Measurements from ENCODE around the gene ASZ1.
A peak's percentile ranks its signal among the peaks of the same experiment; 100 is the strongest.

The ASZ1 gene

GRCh38 chr7:117385363-117386109, 41.8 kb downstream of the ASZ1 start:
- H3K9me3 ChIP-seq (ENCODE audit: control insufficient read depth, low read length): peaks cover 12% of the 10 kb centered on the region
- H4K91ac ChIP-seq (ENCODE audit: low read length): no peak overlapping the region
- 62% methylated on average over 4 of the region's 6 CpGs for WGBS
- H3K23ac ChIP-seq (ENCODE audit: low read length in 2 of 2): no peak overlapping the region
- H3K27me3 ChIP-seq (ENCODE audit: control insufficient read depth in 1 of 2, insufficient read depth in 1 of 2, low read length in 2 of 2): no peaks in the 10 kb centered on the region
- H2AFZ ChIP-seq (ENCODE audit: low read depth, low read length): no peak overlapping the region
- peak; percentile 38 for DNase-seq
- no peak overlapping the region for H2AK5ac ChIP-seq (ENCODE audit: low read length, severe bottlenecking)
- H4K8ac ChIP-seq (ENCODE audit: low read length): no peak overlapping the region
- no peak overlapping the region for H3K4ac ChIP-seq (ENCODE audit: low read depth in 1 of 2, low read length in 2 of 2)
- H3K36me3 ChIP-seq (ENCODE audit: control insufficient read depth in 1 of 2, insufficient read depth in 2 of 2, low read depth in 1 of 2, low read length in 2 of 2): no peaks in the 10 kb centered on the region
- no peak overlapping the region for H3K27ac ChIP-seq (ENCODE audit: low read length, poor library complexity, severe bottlenecking)
- H2BK5ac ChIP-seq (ENCODE audit: low read depth, low read length, poor library complexity, severe bottlenecking): no peak overlapping the region
- no peak overlapping the region for H2BK12ac ChIP-seq (ENCODE audit: low read length in 2 of 2)
- no peak overlapping the region for H3K14ac ChIP-seq (ENCODE audit: low read length in 2 of 2)
- peak overlapping the region; percentile 20 for H3K9ac ChIP-seq (ENCODE audit: low read length)
- no peak overlapping the region for H2BK120ac ChIP-seq (ENCODE audit: low read depth, low read length)
- H3K18ac ChIP-seq (ENCODE audit: low read depth in 1 of 2, low read length in 2 of 2): no peak overlapping the region
- no peaks in the 10 kb centered on the region for H3K4me1 ChIP-seq (ENCODE audit: control insufficient read depth, insufficient read depth, low read depth, low read length)
- no peak overlapping the region for H2BK15ac ChIP-seq (ENCODE audit: low read depth, poor library complexity, severe bottlenecking)
- H3K79me1 ChIP-seq (replicated peaks; ENCODE audit: low read length, poor library complexity, severe bottlenecking): no peaks in the 10 kb centered on the region
- no peak overlapping the region for H3K4me2 ChIP-seq (ENCODE audit: low read length, poor library complexity, severe bottlenecking)
- H3K4me3 ChIP-seq (ENCODE audit: insufficient read depth in 1 of 2, low read depth in 1 of 2, low read length in 2 of 2): no peak overlapping the region

GRCh38 chr7:117384688-117385362, 42.5 kb downstream of the ASZ1 start:
- H3K4me3 ChIP-seq (ENCODE audit: insufficient read depth in 1 of 2, low read depth in 1 of 2, low read length in 2 of 2): no peak overlapping the region
- no peak overlapping the region for H3K18ac ChIP-seq (ENCODE audit: low read depth in 1 of 2, low read length in 2 of 2)
- H3K4me2 ChIP-seq (ENCODE audit: low read length, poor library complexity, severe bottlenecking): no peak overlapping the region
- H2BK5ac ChIP-seq (ENCODE audit: low read depth, low read length, poor library complexity, severe bottlenecking): no peak overlapping the region
- peaks cover 9% of the 10 kb centered on the region for H3K9me3 ChIP-seq (ENCODE audit: control insufficient read depth, low read length)
- no peak overlapping the region for H2AK5ac ChIP-seq (ENCODE audit: low read length, severe bottlenecking)
- no peaks in the 10 kb centered on the region for H3K79me1 ChIP-seq (replicated peaks; ENCODE audit: low read length, poor library complexity, severe bottlenecking)
- no peak overlapping the region for H2BK12ac ChIP-seq (ENCODE audit: low read length in 2 of 2)
- H3K14ac ChIP-seq (ENCODE audit: low read length in 2 of 2): no peak overlapping the region
- H3K23ac ChIP-seq (ENCODE audit: low read length in 2 of 2): no peak overlapping the region
- no peak overlapping the region for H3K9ac ChIP-seq (ENCODE audit: low read length)
- no peak overlapping the region for H3K4ac ChIP-seq (ENCODE audit: low read depth in 1 of 2, low read length in 2 of 2)
- no peak overlapping the region for H2BK120ac ChIP-seq (ENCODE audit: low read depth, low read length)
- H4K8ac ChIP-seq (ENCODE audit: low read length): no peak overlapping the region
- 100% methylated on average over 2 of the region's 5 CpGs for WGBS
- no peak overlapping the region for H2BK15ac ChIP-seq (ENCODE audit: low read depth, poor library complexity, severe bottlenecking)
- H3K36me3 ChIP-seq (ENCODE audit: control insufficient read depth in 1 of 2, insufficient read depth in 2 of 2, low read depth in 1 of 2, low read length in 2 of 2): no peaks in the 10 kb centered on the region
- no peak for DNase-seq
- no peak overlapping the region for H3K27ac ChIP-seq (ENCODE audit: low read length, poor library complexity, severe bottlenecking)
- no peaks in the 10 kb centered on the region for H3K27me3 ChIP-seq (ENCODE audit: control insufficient read depth in 1 of 2, insufficient read depth in 1 of 2, low read length in 2 of 2)
- no peak overlapping the region for H2AFZ ChIP-seq (ENCODE audit: low read depth, low read length)
- H3K4me1 ChIP-seq (ENCODE audit: control insufficient read depth, insufficient read depth, low read depth, low read length): no peaks in the 10 kb centered on the region
- H4K91ac ChIP-seq (ENCODE audit: low read length): no peak overlapping the region

DNA sequence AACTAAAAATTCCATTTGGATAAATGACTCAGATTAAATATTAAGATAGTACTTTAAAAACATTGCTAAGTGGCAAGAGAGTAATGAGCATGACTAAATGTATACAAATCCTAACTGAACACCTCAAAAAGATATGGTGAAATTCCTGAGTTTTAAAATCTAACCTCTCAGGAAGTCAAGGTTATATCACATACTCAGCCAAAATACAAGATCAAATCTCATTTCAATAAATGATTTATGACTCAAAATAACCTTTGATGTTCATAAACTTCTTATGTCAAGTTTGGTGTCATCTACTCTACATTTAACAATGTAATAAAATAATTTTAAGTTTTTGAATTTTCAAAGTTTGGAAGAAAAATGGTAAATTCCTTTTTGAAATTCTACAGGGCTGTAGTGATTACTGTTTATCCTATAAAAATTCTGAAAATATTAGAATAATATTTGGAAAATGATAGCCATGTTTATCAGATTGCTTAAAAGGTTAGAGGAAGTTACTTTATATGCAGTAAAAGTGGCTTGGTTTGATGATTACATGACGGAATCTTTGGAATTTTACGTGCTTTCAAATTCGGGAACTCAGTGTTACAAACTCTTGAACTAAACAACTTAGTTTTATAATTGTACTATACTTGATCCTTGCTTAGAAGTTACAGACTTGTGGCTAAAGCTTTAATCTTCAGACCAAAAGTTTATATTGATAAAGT, 43.7 kb downstream of the ASZ1 start:
- Histone ChIP-seq H2BK12ac (ENCODE audit: low read length in 2 of 2) (no peak overlapping the region), H2AK5ac (ENCODE audit: low read length, severe bottlenecking) (no peak overlapping the region), H3K4me1 (ENCODE audit: control insufficient read depth, insufficient read depth, low read depth, low read length) (no peaks in the 10 kb centered on the region), H4K8ac (ENCODE audit: low read length) (no peak overlapping the region), H3K27ac (ENCODE audit: low read length, poor library complexity, severe bottlenecking) (no peak overlapping the region), H4K91ac (ENCODE audit: low read length) (no peak overlapping the region), H3K14ac (ENCODE audit: low read length in 2 of 2) (no peak overlapping the region), H3K4me3 (ENCODE audit: insufficient read depth in 1 of 2, low read depth in 1 of 2, low read length in 2 of 2) (no peak overlapping the region), H2BK120ac (ENCODE audit: low read depth, low read length) (no peak overlapping the region), H2BK5ac (ENCODE audit: low read depth, low read length, poor library complexity, severe bottlenecking) (no peak overlapping the region), H3K9ac (ENCODE audit: low read length) (no peak overlapping the region), H3K4ac (ENCODE audit: low read depth in 1 of 2, low read length in 2 of 2) (no peak overlapping the region), H2AFZ (ENCODE audit: low read depth, low read length) (no peak overlapping the region), H2BK15ac (ENCODE audit: low read depth, poor library complexity, severe bottlenecking) (no peak overlapping the region), H3K27me3 (ENCODE audit: control insufficient read depth in 1 of 2, insufficient read depth in 1 of 2, low read length in 2 of 2) (no peaks in the 10 kb centered on the region), H3K36me3 (ENCODE audit: control insufficient read depth in 1 of 2, insufficient read depth in 2 of 2, low read depth in 1 of 2, low read length in 2 of 2) (no peaks in the 10 kb centered on the region), H3K9me3 (ENCODE audit: control insufficient read depth, low read length) (peaks cover 1% of the 10 kb centered on the region), H3K23ac (ENCODE audit: low read length in 2 of 2) (no peak overlapping the region), H3K79me1 (replicated peaks; ENCODE audit: low read length, poor library complexity, severe bottlenecking) (no peaks in the 10 kb centered on the region), H3K4me2 (ENCODE audit: low read length, poor library complexity, severe bottlenecking) (no peak overlapping the region), H3K18ac (ENCODE audit: low read depth in 1 of 2, low read length in 2 of 2) (no peak overlapping the region)
- no peak for DNase-seq
- WGBS: no CpG with 5 or more reads among the region's 3 CpGs

- Histone ChIP-seq H3K79me1 (replicated peaks; ENCODE audit: low read length, poor library complexity, severe bottlenecking) (no peaks in the 10 kb centered on the region), H3K9ac (ENCODE audit: low read length) (no peak overlapping the region), H3K4me1 (ENCODE audit: control insufficient read depth, insufficient read depth, low read depth, low read length) (no peaks in the 10 kb centered on the region), H3K4me2 (ENCODE audit: low read length, poor library complexity, severe bottlenecking) (no peak overlapping the region), H3K36me3 (ENCODE audit: control insufficient read depth in 1 of 2, insufficient read depth in 2 of 2, low read depth in 1 of 2, low read length in 2 of 2) (no peaks in the 10 kb centered on the region), H2BK5ac (ENCODE audit: low read depth, low read length, poor library complexity, severe bottlenecking) (no peak overlapping the region), H3K4me3 (ENCODE audit: insufficient read depth in 1 of 2, low read depth in 1 of 2, low read length in 2 of 2) (no peak overlapping the region), H3K18ac (ENCODE audit: low read depth in 1 of 2, low read length in 2 of 2) (no peak overlapping the region), H2BK120ac (ENCODE audit: low read depth, low read length) (no peak overlapping the region), H2BK15ac (ENCODE audit: low read depth, poor library complexity, severe bottlenecking) (no peak overlapping the region), H4K91ac (ENCODE audit: low read length) (no peak overlapping the region), H2AK5ac (ENCODE audit: low read length, severe bottlenecking) (no peak overlapping the region), H2AFZ (ENCODE audit: low read depth, low read length) (no peak overlapping the region), H3K4ac (ENCODE audit: low read depth in 1 of 2, low read length in 2 of 2) (no peak overlapping the region), H3K14ac (ENCODE audit: low read length in 2 of 2) (no peak overlapping the region), H3K27ac (ENCODE audit: low read length, poor library complexity, severe bottlenecking) (no peak overlapping the region), H2BK12ac (ENCODE audit: low read length in 2 of 2) (no peak overlapping the region), H3K23ac (ENCODE audit: low read length in 2 of 2) (no peak overlapping the region), H3K27me3 (ENCODE audit: control insufficient read depth in 1 of 2, insufficient read depth in 1 of 2, low read length in 2 of 2) (no peaks in the 10 kb centered on the region), H3K9me3 (ENCODE audit: control insufficient read depth, low read length) (no peaks in the 10 kb centered on the region), H4K8ac (ENCODE audit: low read length) (no peak overlapping the region)
- no CpG with 5 or more reads among the region's 2 CpGs for WGBS
- DNase-seq: no peak
Observed at GRCh38 chr7:117383046-117383445, 44.2 kb downstream of the ASZ1 start.

Measured in mesenchymal stem cell (in vitro differentiated cells and primary cell).